ENCODE data around the gene TMEM127. TPM values are rescaled to one million over a fixed set of nuclear protein-coding genes. Genes with fewer than 3 reads are reported as not detected.
"Not testable (repeated sequence)": the region's sequence is repeated elsewhere in the genome, so short reads cannot be mapped to it uniquely, and the experiment has no call there.

TMEM127 gene
- total RNA-seq, 2 donors from 2014 or later: 40.4 to 50.4 TPM

DNA sequence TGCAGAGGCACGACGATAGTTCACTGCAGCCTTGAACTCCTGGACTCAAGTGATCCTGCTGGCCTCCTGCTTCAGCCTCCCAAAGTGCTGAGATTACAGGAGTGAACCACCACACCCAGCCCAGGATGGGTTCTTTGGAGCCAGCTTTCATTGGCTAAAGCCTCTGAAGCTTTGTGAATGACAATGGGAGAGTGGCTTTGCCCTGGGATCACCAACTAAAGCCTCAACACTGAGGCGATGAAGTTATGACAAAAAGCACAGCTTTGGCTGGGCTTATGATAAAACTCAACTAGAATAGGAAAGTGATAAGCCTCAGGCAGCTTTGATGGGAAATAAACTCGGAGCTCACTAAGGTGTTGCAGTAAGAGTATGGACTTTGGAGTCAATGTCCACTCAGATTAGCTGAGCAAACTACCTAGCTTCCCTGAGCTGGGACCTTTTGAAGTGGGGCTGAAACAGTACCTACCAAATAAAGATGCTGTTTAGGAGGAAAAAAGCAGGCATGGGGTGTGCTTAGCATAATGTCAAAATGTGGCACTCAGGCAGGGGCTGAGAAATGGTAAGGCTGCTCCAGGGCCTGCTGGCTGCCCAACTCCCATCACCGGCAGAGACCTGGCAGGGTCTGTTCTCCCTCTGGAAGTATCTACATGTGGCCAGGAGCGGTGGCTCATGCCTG is 4.3 kb downstream of the TMEM127 start:
- peak overlapping the region in 1 of 2 donors; percentile 54 for H3K27ac ChIP-seq
- peaks cover 9% of the 10 kb centered on the region for H3K4me1 ChIP-seq (replicated peaks)
- H3K27me3 ChIP-seq (replicated peaks; ENCODE audit: insufficient read depth): no peaks in the 10 kb centered on the region
- no peaks in the 10 kb centered on the region for H3K36me3 ChIP-seq
- intact Hi-C loops (cut with DNase I): loop anchor here (5.0 kb wide), 1 partner anchor 124 kb away; the partner anchor contains the start of gene ASTL
- H3K9me3 ChIP-seq: no peaks in the 10 kb centered on the region
- TF ChIP-seq, protein P1, sequence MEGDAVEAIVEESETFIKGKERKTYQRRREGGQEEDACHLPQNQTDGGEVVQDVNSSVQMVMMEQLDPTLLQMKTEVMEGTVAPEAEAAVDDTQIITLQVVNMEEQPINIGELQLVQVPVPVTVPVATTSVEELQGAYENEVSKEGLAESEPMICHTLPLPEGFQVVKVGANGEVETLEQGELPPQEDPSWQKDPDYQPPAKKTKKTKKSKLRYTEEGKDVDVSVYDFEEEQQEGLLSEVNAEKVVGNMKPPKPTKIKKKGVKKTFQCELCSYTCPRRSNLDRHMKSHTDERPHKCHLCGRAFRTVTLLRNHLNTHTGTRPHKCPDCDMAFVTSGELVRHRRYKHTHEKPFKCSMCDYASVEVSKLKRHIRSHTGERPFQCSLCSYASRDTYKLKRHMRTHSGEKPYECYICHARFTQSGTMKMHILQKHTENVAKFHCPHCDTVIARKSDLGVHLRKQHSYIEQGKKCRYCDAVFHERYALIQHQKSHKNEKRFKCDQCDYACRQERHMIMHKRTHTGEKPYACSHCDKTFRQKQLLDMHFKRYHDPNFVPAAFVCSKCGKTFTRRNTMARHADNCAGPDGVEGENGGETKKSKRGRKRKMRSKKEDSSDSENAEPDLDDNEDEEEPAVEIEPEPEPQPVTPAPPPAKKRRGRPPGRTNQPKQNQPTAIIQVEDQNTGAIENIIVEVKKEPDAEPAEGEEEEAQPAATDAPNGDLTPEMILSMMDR (IDR thresholded peaks at IDR 0.05): no peak
- no peak overlapping the region for H3K4me3 ChIP-seq
- no peak for DNase-seq (ENCODE audit: low spot score)
- WGBS: 88% methylated on average over 6 of the region's 6 CpGs

DNA sequence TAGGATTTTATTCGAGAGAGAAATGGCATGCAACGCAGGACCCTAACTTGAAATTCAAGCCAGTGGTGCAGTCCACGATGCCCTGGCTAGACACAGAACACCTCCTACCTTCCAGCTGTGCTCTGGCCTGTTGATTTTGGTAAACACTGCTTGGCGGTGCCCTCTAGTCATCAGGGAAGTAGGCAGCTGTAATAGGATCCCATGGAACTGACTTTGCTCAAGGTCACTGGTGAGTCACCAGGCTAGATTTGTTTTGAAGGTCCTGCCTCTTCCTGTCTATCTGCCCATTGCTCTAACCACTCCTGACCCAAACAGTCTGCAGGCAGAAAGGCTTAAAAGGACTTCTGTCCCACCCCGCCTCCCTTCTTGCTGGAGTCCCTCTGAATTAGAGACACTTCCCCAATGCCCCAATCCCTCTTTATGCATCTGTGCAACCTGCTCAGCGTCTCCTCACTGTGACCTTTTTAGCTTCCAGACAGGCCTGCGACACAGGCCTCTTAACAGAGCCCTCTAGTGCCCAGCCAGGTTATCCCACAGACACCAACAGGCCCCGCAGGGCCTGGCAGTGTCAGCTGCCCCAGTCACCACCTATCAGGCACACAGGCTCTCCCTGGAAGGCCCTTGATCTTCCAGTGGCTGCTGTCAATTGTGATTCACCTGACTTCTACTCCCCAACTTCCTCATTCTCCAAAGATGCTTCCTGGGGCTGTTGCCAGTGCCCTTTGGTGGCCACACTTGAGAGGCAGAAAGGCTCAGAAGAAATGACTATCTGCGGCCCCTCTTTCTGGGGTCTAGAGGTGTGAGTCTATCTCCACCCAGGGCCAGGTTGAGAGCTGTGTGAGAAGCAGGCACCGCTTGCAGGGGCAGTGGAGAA is 5.2 kb downstream of the TMEM127 start:
- Histone ChIP-seq H3K27me3 (replicated peaks; ENCODE audit: insufficient read depth) (no peaks in the 10 kb centered on the region), H3K36me3 (no peaks in the 10 kb centered on the region), H3K4me1 (replicated peaks) (peaks cover 9% of the 10 kb centered on the region), H3K27ac (peak overlapping the region; percentile 54 to 67), H3K9me3 (no peaks in the 10 kb centered on the region), H3K4me3 (no peak overlapping the region)
- intact Hi-C loops (cut with DNase I): loop anchor here (5.0 kb wide), 1 partner anchor 123 kb away; the partner anchor contains the start of gene ASTL
- TF ChIP-seq POLR2AphosphoS5 (IDR thresholded peaks at IDR 0.05) (peak; percentile 80), POLR2A (IDR thresholded peaks at IDR 0.05) (no peak)
- TF ChIP-seq, protein P1 (IDR thresholded peaks at IDR 0.05): peak in 2 of 4 experiments; percentile 14 to 34
- peak; percentile 66 for DNase-seq (ENCODE audit: low spot score)
- 38% methylated on average over 10 of the region's 10 CpGs for WGBS

DNA sequence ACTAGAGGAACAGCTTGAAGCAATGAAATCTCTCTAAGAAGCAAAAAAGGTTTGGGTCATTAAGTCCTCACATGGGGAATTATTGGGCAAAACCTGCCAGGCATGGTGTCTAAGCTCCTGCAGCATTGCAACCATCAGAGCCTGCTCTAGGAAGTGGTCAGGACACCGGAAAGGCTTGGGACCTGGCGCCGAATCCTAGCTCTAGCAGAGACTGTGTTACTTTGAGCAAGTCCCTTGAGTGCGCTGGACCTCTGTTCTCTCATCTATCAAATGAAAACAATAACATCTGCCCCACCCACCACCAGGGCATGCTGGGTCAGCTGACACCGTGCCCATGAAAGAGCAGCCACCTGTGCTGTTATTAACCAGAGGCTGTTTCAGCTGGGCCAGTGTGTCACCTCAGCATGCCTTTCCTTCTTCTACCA is 6.3 kb downstream of the TMEM127 start:
- Histone ChIP-seq H3K9me3 (no peaks in the 10 kb centered on the region), H3K4me1 (replicated peaks) (peaks cover 4% of the 10 kb centered on the region), H3K4me3 (no peak overlapping the region), H3K27ac (peak overlapping the region; percentile 54 to 67), H3K27me3 (replicated peaks; ENCODE audit: insufficient read depth) (no peaks in the 10 kb centered on the region), H3K36me3 (peaks cover 0 to 5% of the 10 kb centered on the region in 2 donors)
- 84% methylated on average over 5 of the region's 5 CpGs for WGBS
- intact Hi-C loops (cut with DNase I): no loop called here
- TF ChIP-seq, protein P1 (IDR thresholded peaks at IDR 0.05): no peak
- no peak for TF ChIP-seq POLR2AphosphoS5 (IDR thresholded peaks at IDR 0.05)
- no peak for DNase-seq (ENCODE audit: low spot score)

DNA sequence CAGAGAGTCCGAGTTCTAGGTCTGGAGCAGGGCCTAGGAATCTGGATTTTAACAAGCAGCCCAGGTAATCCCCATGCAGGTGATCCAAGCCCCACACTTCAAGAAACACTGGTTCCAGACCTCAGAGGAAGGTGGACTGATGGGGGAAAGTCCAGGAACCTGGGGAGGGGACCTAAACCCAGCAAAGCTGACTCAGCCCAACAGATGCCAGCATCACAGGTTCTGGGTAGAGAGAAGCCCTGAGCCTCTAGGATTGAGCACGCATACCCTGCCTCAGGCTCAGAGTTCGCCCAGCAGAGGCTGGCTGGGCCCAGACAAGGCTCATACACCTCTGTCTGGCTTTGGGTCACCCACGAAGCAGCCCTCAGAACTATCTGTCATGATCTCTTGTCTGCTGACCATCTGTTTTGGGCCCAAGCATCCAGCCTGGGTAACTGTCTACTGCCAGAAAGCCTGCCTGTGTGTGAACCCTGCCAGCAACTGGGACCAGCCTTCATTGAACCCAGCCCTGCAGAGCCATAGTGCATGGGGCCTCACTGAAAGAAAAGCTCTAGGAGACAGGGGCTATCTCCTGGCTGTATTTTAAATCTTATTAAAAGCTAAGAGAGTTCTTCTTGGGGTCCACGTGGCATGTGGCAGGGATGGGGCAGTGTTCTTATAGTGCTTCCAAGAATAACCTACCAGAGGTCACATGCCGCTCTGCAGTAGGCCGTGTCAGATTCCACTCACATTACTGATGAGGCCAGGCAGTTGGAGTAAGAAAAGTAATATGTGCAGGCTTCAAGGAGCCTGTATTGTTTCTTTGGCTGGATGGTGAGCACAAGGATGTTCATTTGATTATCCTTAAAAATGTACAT is 7.4 kb downstream of the TMEM127 start:
- Histone ChIP-seq H3K36me3 (peaks cover 4 to 16% of the 10 kb centered on the region in 2 donors), H3K9me3 (no peaks in the 10 kb centered on the region), H3K4me1 (replicated peaks) (peaks cover 4% of the 10 kb centered on the region), H3K4me3 (no peak overlapping the region), H3K27ac (peak overlapping the region in 1 of 2 donors; percentile 41), H3K27me3 (replicated peaks; ENCODE audit: insufficient read depth) (no peaks in the 10 kb centered on the region)
- no peak for DNase-seq (ENCODE audit: low spot score)
- intact Hi-C loops (cut with DNase I): no loop called here
- 78% methylated on average over 7 of the region's 7 CpGs for WGBS
- TF ChIP-seq POLR2AphosphoS5 (IDR thresholded peaks at IDR 0.05): no peak
- TF ChIP-seq, protein P1 (IDR thresholded peaks at IDR 0.05): no peak
- TF ChIP-seq POLR2A (IDR thresholded peaks at IDR 0.05): no peak

DNA sequence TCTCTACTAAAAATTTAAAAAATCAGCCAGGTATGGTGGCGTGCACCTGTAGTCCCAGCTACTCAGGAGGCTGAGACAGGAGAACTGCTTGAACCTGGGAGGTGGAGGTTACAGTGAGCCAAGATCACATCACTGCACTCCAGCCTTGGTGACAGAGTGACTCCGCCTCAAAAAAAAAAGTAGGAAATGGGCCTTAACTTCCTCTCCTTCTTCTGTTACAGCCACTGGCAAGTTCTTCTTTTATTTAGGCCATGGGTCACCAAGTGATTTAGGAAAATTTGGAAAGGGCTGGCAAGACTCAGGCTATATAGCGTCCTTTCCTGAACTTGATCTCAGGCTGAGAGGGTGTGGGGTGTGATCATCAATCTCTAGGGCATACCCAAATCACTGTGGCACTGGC is 8.1 kb downstream of the TMEM127 start:
- DNase-seq (ENCODE audit: low spot score); H3K4me3 ChIP-seq; H3K4me1 ChIP-seq (replicated peaks); intact Hi-C loops (cut with DNase I); H3K27me3 ChIP-seq (replicated peaks; ENCODE audit: insufficient read depth); H3K9me3 ChIP-seq: not testable (repeated sequence)
- Histone ChIP-seq H3K27ac (peak overlapping the region in 1 of 2 donors; percentile 41), H3K36me3 (peaks cover 8 to 21% of the 10 kb centered on the region in 2 donors)
- WGBS: 87% methylated on average over 3 of the region's 3 CpGs
